Measurements from ENCODE around the gene SLC38A1.
"Not testable (repeated sequence)": the region's sequence is repeated elsewhere in the genome, so short reads cannot be mapped to it uniquely, and the experiment has no call there.

SLC38A1 gene

DNA sequence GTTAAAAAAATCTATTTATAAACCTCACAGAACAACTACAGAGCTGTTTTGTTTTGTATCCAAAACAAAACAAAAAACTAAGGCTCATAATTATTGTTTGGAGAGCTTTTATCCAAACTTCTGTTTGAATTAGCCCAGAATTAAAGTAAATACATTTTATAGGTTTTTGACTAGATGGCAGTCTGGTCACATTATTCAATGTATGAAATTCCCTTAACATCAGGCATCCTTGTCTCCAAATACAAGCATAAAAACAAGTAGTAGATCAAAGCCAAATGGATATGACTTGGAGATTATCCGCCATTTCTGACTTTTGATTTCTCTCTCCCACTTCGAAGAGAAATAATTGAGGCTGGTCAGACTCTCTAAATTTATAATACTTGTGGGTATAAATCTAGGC lies 63.5 kb downstream of the SLC38A1 start:
- no peak for DNase-seq

DNA sequence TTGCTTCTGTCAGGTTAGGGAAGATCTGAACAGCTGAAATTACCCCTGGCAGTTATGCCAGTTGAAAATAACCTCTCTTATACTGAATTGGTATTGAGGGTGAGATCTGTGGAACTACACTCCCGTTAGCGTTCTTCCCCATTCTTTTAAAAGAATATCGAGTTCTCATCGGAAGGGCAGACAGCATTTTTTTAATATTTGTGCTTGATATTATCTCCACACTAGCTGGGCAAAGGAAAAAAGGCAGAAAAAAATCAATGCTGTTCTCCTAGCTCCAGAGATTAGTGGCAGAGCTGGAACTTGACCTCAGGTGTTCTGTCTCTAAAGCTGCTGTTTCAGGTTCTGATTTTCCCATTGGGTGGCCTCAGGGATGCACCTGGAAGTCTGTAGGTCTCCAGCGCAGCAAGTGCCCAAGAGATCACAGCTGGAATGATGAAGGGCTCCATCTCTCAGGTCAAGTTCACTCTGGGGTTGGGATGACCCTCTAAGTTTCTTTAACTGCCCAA lies 67.5 kb downstream of the SLC38A1 start:
- DNase-seq = no peak

DNA sequence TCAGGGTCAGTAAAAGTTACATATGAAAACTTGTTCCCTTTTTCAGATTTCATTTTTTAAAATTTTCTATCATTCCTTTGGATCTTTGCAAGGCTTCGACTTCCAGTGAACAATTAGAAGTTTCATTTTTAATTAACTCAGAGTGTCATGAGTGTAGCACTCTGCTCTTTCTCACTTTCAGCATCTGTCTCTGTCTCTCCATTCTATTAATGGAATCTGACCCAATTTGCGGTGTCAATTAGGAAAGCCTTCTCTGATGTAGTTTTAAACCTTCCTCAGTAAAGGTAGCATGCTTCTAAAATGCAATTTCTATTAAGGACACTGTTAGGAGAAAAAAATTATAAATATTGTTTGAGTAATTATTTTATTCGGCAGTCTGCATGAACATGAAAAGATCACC lies 68.3 kb downstream of the SLC38A1 start:
- no peak for DNase-seq

DNA sequence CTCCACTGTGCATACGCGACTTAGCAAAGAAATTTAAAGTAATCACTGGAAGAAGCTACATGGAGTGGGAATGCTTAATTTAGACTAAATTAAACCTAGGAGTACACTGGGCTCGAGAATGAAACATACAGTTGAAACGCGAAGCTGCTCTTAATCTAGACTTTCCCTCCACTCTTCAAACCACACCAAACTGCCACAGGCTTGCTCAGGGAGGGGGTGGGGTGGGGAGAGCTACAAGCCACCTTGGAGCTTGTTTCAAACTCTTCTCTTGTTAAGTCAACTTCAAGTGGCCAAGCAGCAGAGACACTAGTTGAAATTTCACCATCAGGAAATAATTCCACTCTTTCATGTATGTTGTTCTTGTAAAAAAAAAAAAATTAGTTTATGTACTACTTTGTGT lies 69.9 kb downstream of the SLC38A1 start:
- no peak for DNase-seq

DNA sequence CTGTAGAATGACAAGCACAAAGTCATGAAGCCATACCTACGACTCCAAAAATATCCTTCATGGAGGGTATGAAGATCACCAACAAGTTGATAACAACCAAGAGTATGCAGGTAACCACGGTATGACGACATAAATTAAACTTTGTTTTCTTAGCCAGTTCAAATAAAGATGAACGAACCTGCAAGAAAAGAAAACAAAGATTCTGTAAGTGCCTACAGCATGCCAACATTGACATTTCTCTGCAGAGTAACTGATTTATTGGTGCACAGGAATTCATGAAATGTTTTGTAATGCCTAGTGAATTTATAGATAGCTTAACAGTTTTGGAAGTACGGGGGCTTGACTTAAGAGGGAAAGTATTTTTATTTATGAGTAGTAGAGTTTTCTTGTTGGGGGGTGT lies 71.0 kb downstream of the SLC38A1 start:
- DNase-seq = no peak

DNA sequence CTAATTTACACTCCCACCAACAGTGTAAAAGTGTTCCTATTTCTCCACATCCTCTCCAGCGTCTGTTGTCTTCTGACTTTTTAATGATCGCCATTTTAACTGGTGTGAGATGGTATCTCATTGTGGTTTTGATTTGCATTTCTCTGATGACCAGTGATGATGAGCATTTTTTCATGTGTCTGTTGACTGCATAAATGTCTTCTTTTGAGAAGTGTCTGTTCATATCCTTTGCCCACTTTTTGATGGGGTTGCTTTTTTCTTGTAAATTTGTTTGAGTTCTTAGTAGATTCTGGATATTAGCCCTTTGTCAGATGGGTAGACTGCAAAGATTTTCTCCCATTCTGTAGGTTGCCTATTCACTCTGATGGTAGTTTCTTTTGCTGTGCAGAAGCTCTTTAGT lies 78.3 kb downstream of the SLC38A1 start:
- not testable (repeated sequence) for DNase-seq

DNA sequence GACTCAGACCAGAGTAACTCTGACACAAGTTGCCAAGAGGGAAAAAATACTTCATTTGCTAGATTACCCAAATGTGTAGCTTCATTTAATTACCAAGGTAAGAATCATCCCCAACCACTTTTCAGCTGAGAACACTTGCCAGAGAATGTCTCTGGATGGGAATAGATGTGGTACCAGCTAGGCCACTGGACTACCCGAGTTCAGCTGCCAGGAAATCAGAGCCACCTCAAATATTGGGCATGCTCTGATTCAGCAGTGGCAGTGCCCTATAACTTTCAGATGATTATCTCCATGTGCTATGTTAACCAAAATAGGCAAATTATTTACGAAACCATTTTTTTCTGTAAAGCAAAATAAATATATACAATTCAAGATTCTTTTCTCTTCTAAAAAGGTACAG lies 80.7 kb downstream of the SLC38A1 start:
- DNase-seq = no peak

DNA sequence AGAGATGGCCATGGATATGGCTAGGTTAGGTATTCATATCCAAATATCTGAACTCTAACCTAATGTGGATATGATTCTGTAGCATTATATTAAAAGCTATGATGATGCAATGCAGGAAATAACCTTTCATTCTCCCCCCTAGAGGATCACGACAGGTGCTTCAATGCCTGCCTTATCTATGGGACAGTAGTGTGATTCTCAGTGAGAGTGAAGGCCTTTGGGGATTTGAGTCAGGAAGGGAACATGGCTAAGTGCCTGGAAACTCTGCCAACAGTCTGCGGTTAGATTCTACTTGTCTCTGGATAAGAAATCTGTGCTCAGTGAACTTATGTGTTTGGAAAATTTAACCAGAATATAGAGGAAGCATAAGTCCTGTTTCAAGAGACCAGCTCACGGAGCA lies 81.8 kb downstream of the SLC38A1 start:
- DNase-seq = no peak

DNA sequence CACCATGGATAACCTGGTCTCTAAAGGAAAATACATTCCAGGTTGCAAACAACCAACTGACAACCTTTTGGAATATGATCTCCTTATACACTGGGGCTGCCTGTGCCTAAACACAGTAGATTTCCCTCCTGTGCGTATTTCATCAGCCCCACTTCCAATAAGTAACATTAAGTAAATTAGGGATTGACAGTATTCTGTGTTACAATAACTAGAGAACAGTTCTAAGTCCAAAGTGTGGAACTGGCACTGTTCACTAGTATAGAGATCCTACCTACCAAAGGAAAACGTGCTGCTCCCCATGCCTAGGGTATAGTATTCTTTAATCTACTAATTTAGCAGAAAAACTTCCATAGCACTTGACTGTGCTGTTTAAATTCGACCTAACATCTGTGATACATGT lies 82.8 kb downstream of the SLC38A1 start:
- no peak for DNase-seq

DNA sequence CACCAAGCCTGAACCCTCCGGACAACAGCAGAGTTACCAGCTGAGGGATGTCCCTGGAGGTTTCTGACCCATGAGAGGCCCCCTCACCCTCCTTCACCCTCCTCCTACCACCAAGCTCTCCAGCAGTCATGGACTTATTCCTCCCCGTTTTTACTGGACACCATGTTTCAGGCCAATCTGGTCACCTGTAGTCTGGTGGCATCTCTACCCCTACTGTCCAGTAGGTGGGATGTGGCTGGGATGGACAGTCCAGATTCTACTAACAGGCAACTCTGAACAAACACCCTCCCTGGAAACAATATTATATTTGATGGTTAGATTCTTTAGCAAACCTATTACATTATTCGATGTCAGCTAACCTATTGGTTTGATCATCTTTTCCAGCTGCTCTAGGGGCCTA lies 83.2 kb downstream of the SLC38A1 start:
- DNase-seq = no peak

DNA sequence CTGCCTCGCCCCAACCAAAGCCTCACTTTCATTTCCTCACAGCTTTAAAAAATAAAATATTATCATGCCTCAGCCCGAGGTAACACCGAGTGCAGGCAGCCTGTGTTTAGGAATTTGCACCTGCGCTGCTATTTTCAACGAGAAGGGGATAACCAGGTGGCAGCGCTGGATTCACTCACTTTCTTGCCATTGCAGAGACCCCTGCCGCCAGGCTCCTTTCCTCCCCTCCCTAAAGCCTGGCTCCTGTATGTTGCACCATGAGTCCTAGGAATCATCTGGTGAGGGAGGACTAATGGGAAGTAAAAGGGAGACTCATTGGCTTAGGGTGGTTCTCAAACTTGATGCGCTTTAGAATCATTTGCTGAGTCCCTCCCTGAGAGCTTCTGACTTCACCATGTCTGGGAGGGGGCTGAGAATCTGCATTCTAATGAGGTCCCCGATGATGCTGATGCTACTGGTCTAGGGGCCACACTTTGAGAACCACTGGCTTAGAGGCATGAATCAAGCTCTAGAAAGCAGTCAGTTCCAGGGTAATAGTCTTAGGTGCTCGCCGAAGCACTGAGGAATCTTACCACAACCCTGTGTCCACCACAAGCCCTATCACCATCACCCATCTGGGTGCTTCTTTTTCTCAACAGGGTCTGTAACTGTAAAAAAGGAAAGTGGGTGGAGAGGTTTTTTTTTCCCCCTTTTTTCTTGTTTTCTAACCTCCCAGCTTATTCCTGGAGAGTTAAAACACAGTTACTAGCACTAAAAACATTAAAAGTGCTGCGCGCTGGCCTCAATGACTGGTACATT lies 83.8 kb downstream of the SLC38A1 start:
- DNase-seq = no peak

DNA sequence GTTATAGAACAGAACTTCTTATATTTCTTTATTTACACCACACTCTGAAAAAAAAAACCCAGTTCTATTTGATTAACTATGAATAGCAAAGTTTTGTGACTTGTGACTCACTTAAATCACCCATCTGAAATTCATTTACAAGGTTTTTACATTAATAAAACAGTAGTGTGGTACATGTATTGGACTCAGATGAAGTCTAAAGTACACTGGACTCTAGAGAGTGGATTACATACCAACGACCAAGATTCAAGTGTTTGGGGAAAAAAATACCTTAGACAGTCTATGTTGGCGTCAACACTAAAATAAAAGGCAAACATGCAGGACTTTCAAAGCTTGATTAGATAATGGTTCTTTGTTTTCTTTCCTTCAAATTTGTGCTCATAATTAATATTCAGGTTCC lies 85.7 kb downstream of the SLC38A1 start:
- no peak for DNase-seq

DNA sequence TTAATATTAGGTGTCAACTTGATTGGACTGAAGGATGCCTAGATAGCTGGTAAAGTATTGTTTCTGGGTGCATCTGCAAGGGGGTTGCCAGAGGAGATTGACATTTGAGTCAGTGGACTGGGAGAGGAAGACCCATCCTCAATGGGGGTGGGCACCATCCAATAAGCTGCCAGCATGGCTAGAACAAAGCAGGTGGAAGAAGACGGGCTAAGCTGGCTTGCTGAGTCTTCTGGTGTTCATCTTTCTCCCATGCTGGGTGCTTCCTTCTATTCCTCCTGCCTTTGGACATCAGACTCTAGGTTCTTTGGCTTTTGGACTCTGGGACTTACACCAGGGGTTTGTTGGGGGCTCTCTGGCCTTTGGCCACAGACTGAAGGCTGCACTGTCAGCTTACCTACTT lies 87.4 kb downstream of the SLC38A1 start:
- DNase-seq = no peak

DNA sequence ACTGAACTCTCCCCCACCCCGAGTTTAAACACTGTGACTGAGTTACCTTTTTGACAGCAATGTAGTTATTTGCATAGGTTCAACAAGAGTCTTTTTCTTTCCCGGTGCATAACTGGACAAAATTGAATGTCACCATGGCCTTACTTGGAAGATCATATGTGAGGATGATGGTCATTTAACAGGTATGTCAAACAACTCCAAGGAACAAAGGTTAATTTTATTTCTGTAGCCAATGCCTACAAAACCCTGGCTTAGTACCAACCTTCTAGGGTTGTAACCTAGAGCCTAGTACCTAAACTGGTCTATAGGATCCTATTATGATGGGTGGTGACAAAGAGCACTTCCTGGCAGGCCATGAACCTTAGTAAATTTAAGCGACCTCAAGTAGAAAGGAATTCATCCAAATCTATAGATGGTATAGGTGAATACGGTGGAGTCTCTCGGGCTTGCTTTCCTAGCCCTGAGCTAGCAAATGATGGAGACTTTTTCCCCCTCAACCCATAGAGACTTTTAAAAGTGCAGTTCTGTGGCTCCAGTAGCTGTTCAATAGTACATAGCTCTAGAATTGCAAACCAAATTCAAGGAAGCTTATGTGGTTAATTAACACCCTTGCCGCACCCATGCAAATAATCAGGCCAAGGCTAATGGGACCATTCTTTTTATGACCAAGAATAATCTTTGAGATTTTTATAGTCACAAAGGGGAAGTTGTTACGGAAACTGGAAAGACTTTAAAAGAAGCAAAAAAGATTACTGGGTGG lies 89.0 kb downstream of the SLC38A1 start:
- DNase-seq = no peak

DNA sequence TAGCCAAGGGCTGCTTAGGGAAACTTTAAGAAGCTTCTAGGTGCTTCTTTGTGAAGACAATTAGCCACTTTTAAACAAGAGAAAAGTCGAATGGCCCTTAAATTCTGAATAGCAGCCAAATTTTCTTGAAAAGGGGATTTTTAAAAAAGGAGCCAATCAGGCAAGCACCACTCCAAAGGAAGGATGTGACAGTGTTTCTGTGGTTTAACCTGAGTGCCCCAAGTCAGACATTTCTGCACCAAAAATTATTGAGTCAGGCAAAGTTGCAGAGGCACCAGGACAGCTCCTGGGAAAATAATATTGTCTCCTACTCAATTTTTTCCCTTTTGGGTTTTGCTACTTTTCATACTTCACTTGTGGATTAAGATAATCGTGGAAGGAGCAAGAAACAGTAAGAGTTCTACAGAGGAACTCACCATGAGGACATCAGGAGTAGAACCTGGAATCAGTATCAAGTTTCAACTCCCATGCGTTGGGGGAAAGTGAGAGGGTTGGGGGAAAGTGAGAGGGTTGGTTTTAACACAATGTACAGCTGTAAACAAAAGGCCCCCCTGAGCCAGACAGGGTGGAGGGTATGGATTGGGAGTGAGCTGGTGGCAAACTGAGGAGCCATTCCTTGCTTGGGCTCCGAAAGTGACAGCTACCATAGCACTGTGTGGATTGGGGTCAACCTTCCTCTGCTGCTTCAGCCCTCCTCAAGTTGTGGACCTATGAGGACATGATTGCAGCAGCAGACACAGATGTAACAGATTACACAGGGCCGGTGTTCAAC lies 90.8 kb downstream of the SLC38A1 start:
- no peak for DNase-seq

DNA sequence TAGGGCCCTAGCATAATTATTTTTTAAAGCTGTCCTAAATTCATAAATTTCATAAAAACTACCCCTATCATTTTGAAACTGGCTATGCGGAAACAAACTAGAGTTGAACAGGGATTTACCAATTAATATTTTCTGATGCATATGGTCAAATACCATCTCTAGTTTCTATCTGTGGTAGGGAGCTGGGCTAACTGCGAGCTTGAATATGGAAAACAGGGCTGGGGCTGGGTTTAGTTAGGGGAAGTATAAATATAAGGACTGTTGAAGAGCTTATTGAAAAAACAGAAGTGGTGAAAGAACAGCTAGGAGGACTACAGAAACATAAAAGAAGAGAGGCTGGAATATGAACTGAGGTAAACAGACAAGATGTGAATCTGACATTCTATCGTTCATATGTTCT lies 91.8 kb downstream of the SLC38A1 start:
- no peak for DNase-seq

DNA sequence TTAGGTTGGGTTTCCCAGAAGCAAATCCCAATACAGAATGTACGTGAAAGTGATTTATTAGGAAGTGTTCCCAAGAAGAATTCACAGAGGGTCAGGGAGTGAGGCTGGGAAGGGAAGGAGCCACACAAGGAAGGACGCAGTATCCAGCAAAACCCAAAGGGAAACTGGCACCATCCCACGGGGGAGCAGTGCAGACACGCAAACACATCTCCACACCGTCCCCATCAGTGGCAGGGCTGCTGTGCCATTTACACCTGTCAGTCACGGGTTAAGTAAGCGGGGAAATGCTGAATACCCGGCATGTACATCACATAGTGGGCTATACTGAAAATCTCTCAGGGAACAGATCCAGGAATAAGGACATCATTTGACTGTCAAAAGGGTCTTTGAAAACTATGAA lies 93.9 kb downstream of the SLC38A1 start:
- no peak for DNase-seq

DNA sequence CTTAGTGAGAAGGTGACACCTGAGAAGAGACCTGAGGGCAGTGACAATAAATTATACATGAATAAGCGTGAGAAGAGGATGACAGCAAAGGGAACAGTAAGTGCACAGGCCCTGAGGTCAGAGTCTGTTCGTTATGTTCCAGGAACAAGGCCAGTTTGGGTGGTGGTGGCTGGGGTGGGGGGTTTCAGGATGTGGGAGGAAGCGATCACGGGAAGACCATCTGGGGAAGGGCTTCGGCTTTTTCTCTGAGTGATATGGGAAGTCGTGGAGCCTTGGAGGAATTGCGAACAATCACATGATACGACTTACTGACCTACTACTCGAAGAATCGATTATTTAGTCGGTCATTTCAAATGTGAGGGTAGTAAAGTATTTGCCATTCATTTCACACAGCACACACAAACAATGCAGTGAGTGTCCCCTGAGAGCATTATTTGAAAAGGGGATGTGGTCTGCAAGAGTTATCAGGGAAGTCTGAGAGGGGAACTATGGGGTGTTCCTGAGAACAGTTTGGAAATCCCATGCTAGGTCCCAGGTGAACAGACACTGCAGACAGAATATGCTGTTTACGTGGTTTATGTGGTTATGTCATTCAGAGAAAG lies 94.7 kb downstream of the SLC38A1 start:
- no peak for DNase-seq

DNA sequence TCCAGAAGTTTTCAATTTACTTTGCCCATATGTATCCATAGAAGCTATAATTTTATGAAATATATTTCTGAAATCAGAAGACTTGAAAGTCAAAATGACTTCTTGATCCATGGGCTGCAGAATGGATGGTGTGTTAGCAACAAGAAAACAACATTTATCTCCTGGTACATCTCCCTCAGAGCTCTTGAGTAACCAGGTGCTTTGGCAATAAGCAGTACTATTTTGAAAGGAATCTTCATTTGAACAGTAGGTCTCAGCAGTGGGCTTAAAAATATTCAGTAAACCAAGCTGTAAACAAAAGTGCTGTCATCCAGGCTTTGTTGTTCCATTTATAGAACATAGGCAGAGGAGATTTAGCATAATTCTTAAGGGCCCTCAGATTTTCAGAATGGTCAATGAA lies 100.4 kb downstream of the SLC38A1 start:
- no peak for DNase-seq

DNA sequence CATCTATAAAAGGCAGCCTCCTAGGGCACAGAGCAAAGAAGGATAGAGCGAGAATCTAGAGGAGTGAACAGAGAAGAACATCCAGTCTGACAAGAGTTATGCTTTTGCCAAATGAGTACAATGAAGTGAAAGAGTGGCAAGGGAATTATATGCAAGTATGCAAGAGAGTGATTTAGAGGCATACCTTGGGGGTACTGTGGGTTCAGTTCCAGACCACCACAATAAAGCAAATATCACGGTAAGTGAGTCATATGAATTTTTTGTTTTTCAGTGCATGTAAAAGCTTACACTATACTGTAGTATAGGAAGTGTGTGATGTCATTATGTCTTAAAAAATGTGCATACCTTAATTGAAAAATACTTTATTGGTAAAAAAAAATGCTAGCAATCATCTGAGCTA lies 101.4 kb downstream of the SLC38A1 start:
- DNase-seq = no peak

DNA sequence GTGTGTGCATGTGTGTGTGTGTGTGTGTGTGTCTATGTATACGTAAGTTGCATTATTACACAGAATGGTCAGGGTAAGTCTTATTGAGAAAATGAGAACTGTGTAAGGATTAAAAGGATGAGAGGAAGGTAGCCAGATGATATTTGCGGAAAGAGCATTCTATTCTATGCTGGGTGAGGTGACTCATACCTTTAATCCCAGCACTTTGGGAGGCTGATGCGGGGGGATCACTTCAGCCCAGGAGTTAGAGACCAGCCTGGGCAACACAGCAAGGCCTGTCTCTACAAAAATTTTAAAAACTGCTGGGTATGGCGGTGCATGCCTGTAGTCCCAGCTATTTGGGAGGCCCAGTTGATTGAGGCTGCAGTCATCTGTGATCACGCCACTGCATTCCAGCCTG lies 103.7 kb downstream of the SLC38A1 start:
- no peak for DNase-seq

DNA sequence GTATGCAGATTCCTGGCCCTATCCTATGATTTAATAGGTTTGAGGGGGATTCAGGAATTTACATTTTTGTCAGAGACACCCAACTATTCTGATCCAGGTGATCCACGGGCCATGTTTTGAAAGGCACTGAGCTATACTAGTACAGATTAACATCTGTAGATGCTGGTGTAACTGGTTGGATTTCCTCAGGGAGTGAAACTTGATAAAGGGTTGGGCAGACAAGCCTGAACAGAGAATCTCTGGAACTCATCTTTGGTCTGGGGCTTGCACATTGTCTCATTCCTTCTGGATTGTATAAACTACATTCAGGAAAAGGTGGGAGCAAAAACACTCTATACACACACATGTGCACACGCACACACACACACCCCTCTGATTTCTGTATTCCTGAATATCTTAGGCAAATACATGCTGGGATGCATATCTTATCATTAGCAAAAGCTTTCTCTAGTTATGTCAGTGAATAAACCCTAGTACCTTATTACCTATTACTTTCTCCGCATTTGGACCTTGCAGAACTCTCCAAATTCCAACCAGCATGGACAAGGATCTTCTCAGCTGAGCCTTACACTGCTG lies 104.6 kb downstream of the SLC38A1 start:
- DNase-seq = no peak

DNA sequence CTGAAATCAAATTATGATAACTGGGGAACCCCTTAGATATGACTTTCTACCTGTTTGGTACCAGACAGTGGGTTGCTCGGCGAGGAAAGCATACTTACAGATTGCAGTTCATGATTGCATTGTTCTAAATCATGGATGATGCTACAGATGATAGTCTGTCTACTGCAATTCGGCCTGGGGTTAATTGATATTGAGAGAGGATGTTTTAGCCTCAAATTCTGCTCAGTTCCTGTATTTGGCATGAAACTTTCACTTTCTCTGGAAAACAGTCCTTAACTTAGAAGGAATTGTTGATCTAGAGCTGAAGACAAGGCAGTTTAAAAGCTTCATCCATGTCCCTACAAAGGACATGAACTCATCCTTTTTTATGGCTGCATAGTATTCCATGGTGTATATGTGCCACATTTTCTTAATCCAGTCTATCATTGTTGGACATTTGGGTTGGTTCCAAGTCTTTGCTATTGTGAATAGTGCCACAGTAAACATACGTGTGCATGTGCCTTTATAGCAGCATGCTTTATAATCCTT lies 106.2 kb downstream of the SLC38A1 start:
- not testable (repeated sequence) for DNase-seq
